Smooth muscle cell (in vitro differentiated cells): ENCODE results near the gene NUP214. TPM values are rescaled to one million over a fixed set of nuclear protein-coding genes. Genes with fewer than 3 reads are reported as not detected.

Experiments
- DNase-seq: peaks from one replicate; lab custom pipeline; 2025; ENCODE audit not compliant: unreplicated experiment; lab: John Stamatoyannopoulos, UW
- H2AFZ ChIP-seq: fragments of 200-600 bp; sonication (generic); 2 replicates; pipeline ENCODE4 v1.6.0; 2016; ENCODE audit warnings: antibody characterized with exemption, low read depth, mild to moderate bottlenecking
- H3F3A ChIP-seq: fragments of 200-600 bp; sonication (generic); 2 replicates; pipeline ENCODE4 v1.6.0; 2017; ENCODE audit warnings: antibody characterized with exemption, low read depth
- H3K27ac ChIP-seq: fragments of 200-600 bp; sonication (generic); 2 replicates; pipeline ENCODE4 v1.5.1; 2016; ENCODE audit warnings: low read depth, mild to moderate bottlenecking
- H3K27me3 ChIP-seq: fragments of 200-600 bp; sonication (generic); 2 replicates; pipeline ENCODE4 v1.6.1; 2016; ENCODE audit warnings: low read depth, mild to moderate bottlenecking
- H3K36me3 ChIP-seq: fragments of 200-600 bp; sonication (generic); 2 replicates; pipeline ENCODE4 v1.5.1; 2016; ENCODE audit warnings: low read depth
- H3K4me1 ChIP-seq: fragments of 200-600 bp; sonication (generic); 2 replicates; pipeline ENCODE4 v1.5.1; 2016; ENCODE audit warnings: low read depth
- H3K4me2 ChIP-seq: fragments of 200-600 bp; sonication (generic); 2 replicates; pipeline ENCODE4 v1.6.0; 2016; ENCODE audit warnings: mild to moderate bottlenecking
- H3K4me3 ChIP-seq: fragments of 200-600 bp; sonication (generic); 2 replicates; pipeline ENCODE4 v1.5.1; 2016; ENCODE audit warnings: mild to moderate bottlenecking
- H3K79me2 ChIP-seq: fragments of 200-600 bp; sonication (generic); 2 replicates; pipeline ENCODE4 v1.6.0; 2016; ENCODE audit warnings: low read depth, mild to moderate bottlenecking
- H3K9ac ChIP-seq: fragments of 200-600 bp; sonication (generic); 2 replicates; pipeline ENCODE4 v1.6.0; 2016; ENCODE audit warnings: low read depth
- H3K9me3 ChIP-seq: fragments of 200-600 bp; sonication (generic); replicated peaks from 2 replicates; pipeline ENCODE4 v1.5.1; 2016; ENCODE audit warnings: low read depth
- H4K20me1 ChIP-seq: fragments of 200-600 bp; sonication (generic); 2 replicates; pipeline ENCODE4 v1.6.0; 2016; ENCODE audit warnings: low read depth
- CTCF ChIP-seq: fragments of 200-600 bp; sonication (generic); IDR thresholded peaks from 2 replicates; pipeline ENCODE4 v1.5.1; 2017; ENCODE audit warnings: borderline replicate concordance, mild to moderate bottlenecking, antibody characterized with exemption; ENCODE audit not compliant: insufficient read depth, poor library complexity, severe bottlenecking
- WGBS: methylation state at CpG from one replicate; pipeline ENCODE4 v1.1.7; 2016; ENCODE audit warnings: low lambda C conversion rate; 5-methylcytosine and 5-hydroxymethylcytosine counted together
- polyA plus RNA-seq: library from polyadenylated mRNA; unstranded; fragments of >200 nt; fragmentation: Nextera tagmentation; extraction: Ambion mirVana; gene quantifications from 2 replicates; pipeline ENCODE4 v1.2.1, GENCODE V29; 2016
- total RNA-seq: library from RNA; depleted of rRNA; stranded (reverse); fragments of >200 nt; gene quantifications from 2 replicates; pipeline ENCODE4 v1.2.3, GENCODE V29; 2014

Gene NUP214
- total and polyA plus RNA-seq, 2 experiments from 2014 or later: 13.9 to 44.7 TPM

- TF ChIP-seq CTCF: no peak
- DNase-seq: no peak
- Histone ChIP-seq H3K4me2 (no peak overlapping the region), H3K4me1 (no peaks in the 10 kb centered on the region), H3F3A (no peaks in the 10 kb centered on the region), H3K27me3 (no peaks in the 10 kb centered on the region), H3K27ac (no peak overlapping the region), H3K79me2 (peaks cover 9% of the 10 kb centered on the region), H3K36me3 (no peaks in the 10 kb centered on the region), H3K9me3 (no peaks in the 10 kb centered on the region), H3K4me3 (no peak overlapping the region), H3K9ac (no peak overlapping the region), H4K20me1 (no peaks in the 10 kb centered on the region), H2AFZ (no peak overlapping the region)
- WGBS: 82% methylated on average over 2 of the region's 2 CpGs
Observed at GRCh38 chr9:131121346-131121745, 4.0 kb upstream of the NUP214 start.

- no peak overlapping the region for H3K4me2 ChIP-seq
- 92% methylated on average over 2 of the region's 2 CpGs for WGBS
- no peak for TF ChIP-seq CTCF
Observed at GRCh38 chr9:131122158-131122557, 3.2 kb upstream of the NUP214 start.

GRCh38 chr9:131125038-131125287 is 423 bp upstream of the NUP214 start:
- H3K4me2 ChIP-seq: peak overlapping the region; percentile 93
- H3F3A ChIP-seq: no peaks in the 10 kb centered on the region
- H3K36me3 ChIP-seq: peaks cover 21% of the 10 kb centered on the region
- H3K79me2 ChIP-seq: peaks cover 32% of the 10 kb centered on the region
- no peaks in the 10 kb centered on the region for H3K9me3 ChIP-seq
- no peaks in the 10 kb centered on the region for H3K4me1 ChIP-seq
- H3K27ac ChIP-seq: peak overlapping the region; percentile 65
- WGBS: under 1% methylated on average over 7 of the region's 7 CpGs
- TF ChIP-seq CTCF: no peak
- peak overlapping the region; percentile 96 for H3K4me3 ChIP-seq
- no peaks in the 10 kb centered on the region for H3K27me3 ChIP-seq
- peak overlapping the region; percentile 76 for H3K9ac ChIP-seq
- peaks cover 4% of the 10 kb centered on the region for H4K20me1 ChIP-seq
- H2AFZ ChIP-seq: peak overlapping the region; percentile 90
- no peak for DNase-seq

More at GRCh38 chr9:131122158-131122557, 3.2 kb upstream of the NUP214 start:
- Histone ChIP-seq H3K27ac (no peak overlapping the region), H3K9me3 (no peaks in the 10 kb centered on the region), H3F3A (no peaks in the 10 kb centered on the region), H3K9ac (no peak overlapping the region), H3K36me3 (no peaks in the 10 kb centered on the region), H3K79me2 (peaks cover 17% of the 10 kb centered on the region), H3K27me3 (no peaks in the 10 kb centered on the region), H3K4me3 (no peak overlapping the region), H4K20me1 (no peaks in the 10 kb centered on the region), H2AFZ (no peak overlapping the region), H3K4me1 (no peaks in the 10 kb centered on the region)
- no peak for DNase-seq

GRCh38 chr9:131126059-131126426 is 657 bp downstream of the NUP214 start:
- H3F3A ChIP-seq: no peaks in the 10 kb centered on the region
- H3K36me3 ChIP-seq: peaks cover 26% of the 10 kb centered on the region
- no peak for DNase-seq

More at GRCh38 chr9:131126059-131126426, 657 bp downstream of the NUP214 start:
- H3K79me2 ChIP-seq: peaks cover 32% of the 10 kb centered on the region
- WGBS: 7% methylated on average over 11 of the region's 11 CpGs
- peak overlapping the region; percentile 96 for H3K4me3 ChIP-seq
- no peaks in the 10 kb centered on the region for H3K9me3 ChIP-seq
- peak overlapping the region; percentile 93 for H3K9ac ChIP-seq
- peak overlapping the region; percentile 91 for H3K4me2 ChIP-seq
- peaks cover 4% of the 10 kb centered on the region for H4K20me1 ChIP-seq
- TF ChIP-seq CTCF: no peak
- H3K27ac ChIP-seq: peak overlapping the region; percentile 76
- no peaks in the 10 kb centered on the region for H3K27me3 ChIP-seq
- H3K4me1 ChIP-seq: no peaks in the 10 kb centered on the region
- peak overlapping the region; percentile 78 for H2AFZ ChIP-seq
